ENCODE measurements around the gene LNP1.
"Not testable (repeated sequence)": the region's sequence is repeated elsewhere in the genome, so short reads cannot be mapped to it uniquely, and the experiment has no call there.

LNP1 gene

DNA sequence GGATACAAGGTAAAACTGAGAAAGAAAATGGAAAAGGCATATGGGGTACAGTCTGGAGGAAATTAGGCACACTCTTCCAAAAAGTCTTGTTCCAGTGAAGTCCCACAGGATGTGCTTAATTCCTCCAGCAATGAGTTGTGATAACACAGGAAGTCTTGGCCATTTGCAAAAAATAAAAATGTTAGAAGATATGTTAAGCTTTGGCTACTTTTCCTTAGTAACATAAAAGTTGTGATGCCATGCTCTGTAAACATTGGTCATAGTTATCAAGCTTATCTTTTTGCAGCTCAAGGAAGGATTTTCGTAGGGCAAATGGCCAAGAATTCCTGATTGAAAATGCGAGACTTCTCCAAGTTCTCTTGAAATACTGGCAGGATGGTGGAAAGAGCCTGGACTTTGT lies 26.4 kb downstream of the LNP1 start:
- DNase-seq (ENCODE audit: low read depth in 4 of 4, low spot score in 1 of 4), result no peak

GRCh38 chr3:100429187-100429716 lies 27.9 kb downstream of the LNP1 start:
- DNase-seq (ENCODE audit: low read depth in 4 of 4, low spot score in 1 of 4), result no peak

- no peak for DNase-seq (ENCODE audit: low read depth in 4 of 4, low spot score in 1 of 4)
These were observed 35.6 kb downstream of the LNP1 start for GRCh38 chr3:100436951-100437350.

DNA sequence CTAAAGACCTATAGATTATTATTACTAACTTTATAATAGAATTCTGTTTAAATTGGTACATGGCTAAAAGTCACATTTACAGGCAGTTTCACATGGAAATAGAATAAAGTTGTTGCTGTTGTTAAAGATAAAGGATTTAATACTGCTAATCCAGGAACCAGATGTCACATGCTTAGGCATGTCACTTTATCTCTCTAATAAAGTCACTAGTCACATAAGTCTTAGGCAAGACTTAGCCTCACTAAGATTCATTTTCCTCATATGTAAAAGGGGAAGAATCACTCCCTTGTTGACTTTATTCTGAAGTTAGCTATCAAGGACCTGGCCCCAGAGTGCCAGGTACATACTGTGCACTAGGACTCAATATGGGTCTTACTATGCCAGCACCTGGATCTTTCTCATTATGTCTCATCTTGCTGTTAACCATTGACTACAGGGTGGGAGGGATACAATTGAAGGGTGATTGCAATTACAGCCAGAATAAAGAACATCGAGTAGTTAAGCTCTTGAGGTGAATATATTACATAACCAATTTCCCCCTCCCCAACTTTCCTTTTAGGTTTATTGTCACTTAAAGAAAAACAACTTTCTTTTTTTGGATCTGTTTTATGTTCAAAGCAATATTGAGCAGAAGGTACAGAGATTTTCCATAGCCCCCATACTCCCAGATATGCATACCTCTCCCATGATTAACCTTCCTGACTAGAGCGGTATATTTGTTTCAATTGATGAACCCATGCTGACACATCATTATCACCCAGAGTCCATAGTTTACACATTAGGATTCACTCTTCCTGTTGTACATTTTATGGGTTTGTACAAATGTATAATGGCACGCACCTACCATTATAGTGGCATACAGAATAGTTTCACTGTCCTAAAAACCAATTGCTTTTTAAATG lies 36.6 kb downstream of the LNP1 start:
- no peak for DNase-seq (ENCODE audit: low read depth in 4 of 4, low spot score in 1 of 4)

DNA sequence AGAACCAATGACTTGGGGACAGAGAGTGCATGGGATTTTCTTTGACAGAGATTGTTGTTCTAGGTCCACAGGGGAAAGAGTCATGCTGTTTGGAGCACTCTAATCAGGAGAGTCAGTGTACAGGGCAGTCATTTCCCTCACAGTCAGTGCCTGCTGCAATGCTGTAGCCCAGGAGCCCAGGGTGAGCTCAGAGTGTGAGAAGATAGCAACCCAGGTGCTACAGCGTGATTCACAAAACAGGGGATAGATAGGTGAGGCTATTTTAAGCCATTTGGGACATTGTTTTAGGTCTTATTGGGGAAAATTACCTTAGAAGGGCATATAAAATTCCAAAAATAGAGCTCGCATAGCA lies 37.3 kb downstream of the LNP1 start:
- DNase-seq (ENCODE audit: low read depth in 4 of 4, low spot score in 1 of 4), result no peak

- no peak for DNase-seq (ENCODE audit: low read depth in 4 of 4, low spot score in 1 of 4)
These were observed 39.6 kb downstream of the LNP1 start for GRCh38 chr3:100440895-100441294.

GRCh38 chr3:100443690-100444089 lies 42.4 kb downstream of the LNP1 start:
- DNase-seq (ENCODE audit: low read depth in 4 of 4, low spot score in 1 of 4), result no peak

GRCh38 chr3:100447067-100447466 lies 45.7 kb downstream of the LNP1 start:
- DNase-seq (ENCODE audit: low read depth in 4 of 4, low spot score in 1 of 4), result not testable (repeated sequence)

DNA sequence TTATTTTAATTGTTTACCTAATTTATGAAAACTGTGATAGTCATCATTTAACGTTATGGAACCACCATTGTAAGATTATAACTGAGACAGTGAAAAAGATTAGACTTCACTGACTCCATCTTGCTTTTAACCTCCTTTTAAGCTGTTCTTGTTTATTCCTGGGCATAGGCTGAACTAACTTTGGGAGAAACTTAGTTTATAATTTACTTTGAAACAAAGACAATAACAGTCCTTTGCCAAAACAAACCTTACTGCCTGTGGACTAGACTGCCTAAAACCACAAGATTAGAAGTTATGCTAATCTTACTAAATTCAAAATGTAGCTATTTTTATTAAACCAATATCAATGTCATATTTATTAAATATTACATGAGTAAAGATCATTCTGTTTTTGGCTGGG lies 46.7 kb downstream of the LNP1 start:
- DNase-seq (ENCODE audit: low read depth in 4 of 4, low spot score in 1 of 4), result no peak

DNA sequence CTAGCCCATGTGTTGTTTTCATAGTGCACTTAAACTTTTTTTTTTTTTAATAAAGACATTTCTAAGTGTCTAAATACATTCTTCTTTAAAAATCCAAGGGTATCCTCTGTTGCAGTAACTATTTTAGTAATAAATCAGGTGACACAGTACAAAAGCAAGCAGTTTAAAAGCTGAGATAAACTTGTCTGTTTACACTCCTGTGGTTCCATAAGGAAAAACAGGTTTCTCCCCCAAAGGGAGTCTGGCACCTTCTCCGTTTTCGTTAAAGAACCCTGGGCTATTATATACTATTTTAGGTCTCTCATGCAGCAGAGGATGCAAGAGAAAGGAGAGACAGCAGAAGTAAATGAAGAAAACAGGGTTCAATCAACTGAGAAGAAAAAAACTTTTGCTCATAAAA lies 47.9 kb downstream of the LNP1 start:
- no peak for DNase-seq (ENCODE audit: low read depth in 4 of 4, low spot score in 1 of 4)

- no peak for DNase-seq (ENCODE audit: low read depth in 4 of 4, low spot score in 1 of 4)
These were observed 53.3 kb downstream of the LNP1 start for GRCh38 chr3:100454677-100455076.

- DNase-seq (ENCODE audit: low read depth in 4 of 4, low spot score in 1 of 4), result no peak
These were observed 54.7 kb downstream of the LNP1 start for GRCh38 chr3:100455841-100456550.

GRCh38 chr3:100456745-100457144 lies 55.4 kb downstream of the LNP1 start:
- no peak for DNase-seq (ENCODE audit: low read depth in 4 of 4, low spot score in 1 of 4)

GRCh38 chr3:100457811-100458210 lies 56.5 kb downstream of the LNP1 start:
- no peak for DNase-seq (ENCODE audit: low read depth in 4 of 4, low spot score in 1 of 4)

- DNase-seq (ENCODE audit: low read depth in 4 of 4, low spot score in 1 of 4), result no peak
These were observed 57.5 kb downstream of the LNP1 start for GRCh38 chr3:100458814-100459213.

DNA sequence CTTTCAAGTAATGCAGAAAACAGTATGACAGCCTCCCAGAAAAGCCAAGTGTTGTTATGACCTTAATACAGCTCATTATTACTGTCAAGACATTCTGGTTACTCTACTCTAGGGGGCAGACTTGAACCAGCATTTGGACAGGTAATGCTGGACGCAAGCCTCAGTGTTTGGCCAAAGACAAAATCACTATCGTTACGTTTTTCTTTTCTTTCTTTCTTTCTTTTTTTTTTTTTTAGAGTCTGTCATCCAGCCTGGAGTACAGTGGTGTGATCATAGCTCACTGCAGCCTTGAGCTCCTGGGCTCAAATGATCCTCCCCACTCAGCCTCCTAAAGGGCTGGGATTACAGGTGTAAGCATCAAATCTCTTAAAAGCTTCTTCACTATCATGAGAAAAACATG lies 61.7 kb downstream of the LNP1 start:
- no peak for DNase-seq (ENCODE audit: low read depth in 4 of 4, low spot score in 1 of 4)

GRCh38 chr3:100463646-100464155 lies 62.4 kb downstream of the LNP1 start:
- no peak for DNase-seq (ENCODE audit: low read depth in 4 of 4, low spot score in 1 of 4)

- no peak for DNase-seq (ENCODE audit: low read depth in 4 of 4, low spot score in 1 of 4)
These were observed 64.8 kb downstream of the LNP1 start for GRCh38 chr3:100465892-100466777.

DNA sequence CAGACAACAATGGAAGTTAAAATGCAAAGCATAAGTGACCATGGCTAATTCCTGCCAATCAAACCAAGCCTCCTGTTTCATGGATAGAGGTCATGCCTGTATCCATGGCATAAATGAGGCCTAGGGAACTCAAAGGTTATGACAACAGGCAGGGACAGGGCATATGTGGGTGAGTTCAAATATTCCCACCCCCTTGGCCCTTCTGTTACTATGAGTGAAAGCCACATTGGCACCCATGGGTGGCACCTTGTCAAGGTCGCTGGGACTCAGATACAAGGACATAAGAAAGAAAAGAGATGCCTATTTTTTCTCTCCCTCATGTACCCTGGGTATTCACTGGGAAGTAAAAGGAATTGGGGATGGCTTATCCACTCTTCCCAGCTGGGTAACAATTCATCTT lies 65.8 kb downstream of the LNP1 start:
- DNase-seq (ENCODE audit: low read depth in 4 of 4, low spot score in 1 of 4), result no peak

DNA sequence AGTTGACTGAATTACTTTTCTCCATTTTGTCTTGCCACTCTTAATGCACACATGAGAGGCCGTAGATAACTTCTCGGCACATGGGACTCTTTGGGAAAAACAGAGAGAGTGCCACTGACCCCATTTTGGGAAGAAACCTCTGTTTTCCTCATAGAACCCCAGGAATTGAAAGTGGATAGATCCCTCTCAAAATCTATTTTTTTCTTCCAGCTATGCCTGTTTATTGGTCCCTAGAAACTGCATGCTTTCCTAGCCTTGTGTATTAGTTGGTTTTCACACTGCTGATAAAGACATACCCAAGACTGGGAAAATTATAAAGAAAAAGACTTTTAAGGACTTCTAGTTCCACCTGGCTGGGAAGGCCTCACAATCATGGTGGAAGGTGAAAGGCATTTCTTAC lies 67.3 kb downstream of the LNP1 start:
- no peak for DNase-seq (ENCODE audit: low read depth in 4 of 4, low spot score in 1 of 4)

GRCh38 chr3:100470951-100471350 lies 69.6 kb downstream of the LNP1 start:
- DNase-seq (ENCODE audit: low read depth in 4 of 4, low spot score in 1 of 4), result no peak
